Progenitor cell of endocrine pancreas (in vitro differentiated cells): Measurements from ENCODE around the gene DNAJB9. TPM values are rescaled to one million over a fixed set of nuclear protein-coding genes. Genes with fewer than 3 reads are reported as not detected.

Experiments used
- DNase-seq: peaks from one replicate; pipeline ENCODE4 v3.0.0; 2021; ENCODE audit warnings: low spot score; ENCODE audit not compliant: unreplicated experiment
- H3K27ac Mint-ChIP-seq: 2 replicates; pipeline ENCODE4 v1.8.0; 2021; ENCODE audit warnings: mild to moderate bottlenecking, moderate library complexity, mixed read lengths
- H3K27me3 Mint-ChIP-seq: 2 replicates; pipeline ENCODE4 v1.8.0; 2021; ENCODE audit warnings: mixed read lengths
- H3K36me3 Mint-ChIP-seq: 2 replicates; pipeline ENCODE4 v1.8.0; 2022; ENCODE audit warnings: mixed read lengths; ENCODE audit not compliant: insufficient read depth
- H3K4me1 Mint-ChIP-seq: 2 replicates; pipeline ENCODE4 v1.8.0; 2021; ENCODE audit warnings: low read depth, mixed read lengths
- H3K4me3 Mint-ChIP-seq: 2 replicates; pipeline ENCODE4 v1.8.0; 2021; ENCODE audit warnings: low read depth, mild to moderate bottlenecking, moderate library complexity, mixed read lengths
- H3K9me3 Mint-ChIP-seq: 2 replicates; pipeline ENCODE4 v1.8.0; 2021; ENCODE audit warnings: low read depth, mixed read lengths
- total RNA-seq: library from RNA; stranded (reverse); gene quantifications from 2 replicates; pipeline ENCODE4 v1.2.1, GENCODE V29; 2021
- TF ChIP-seq, protein P1 (sequence below): fragments of 200-600 bp; sonication (generic); IDR thresholded peaks from one replicate; pipeline ENCODE4 v1.5.0; 2021; ENCODE audit warnings: antibody characterized with exemption, mild to moderate bottlenecking; ENCODE audit not compliant: unreplicated experiment

The DNAJB9 gene
- total RNA-seq, 1 donor from 2014 or later = 19.5 TPM

DNA sequence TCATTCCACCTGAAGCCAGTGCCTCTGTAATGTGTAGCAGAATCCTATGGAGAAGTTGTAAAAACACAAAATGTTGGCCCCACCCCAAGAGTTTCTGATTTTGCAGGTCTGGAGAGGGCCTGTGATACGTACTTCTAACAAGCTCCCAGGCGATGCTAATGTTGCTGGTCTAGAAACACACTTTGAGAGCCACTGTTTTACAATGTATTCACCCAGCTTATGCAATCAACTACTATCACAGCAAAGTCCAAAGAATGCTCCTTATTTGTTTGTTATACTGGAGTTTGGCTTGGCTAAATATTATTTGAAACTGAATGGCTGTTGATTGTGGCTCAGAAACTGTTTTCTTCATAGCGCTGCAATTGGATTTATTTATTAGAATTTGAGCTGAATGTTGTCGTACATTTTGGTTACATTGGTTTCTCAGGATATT is 44.3 kb downstream of the DNAJB9 start:
- Mint-ChIP-seq H3K4me3 (no peak overlapping the region), H3K27ac (peak overlapping the region; percentile 60), H3K4me1 (peaks cover 16% of the 10 kb centered on the region), H3K9me3 (no peaks in the 10 kb centered on the region), H3K36me3 (no peaks in the 10 kb centered on the region), H3K27me3 (peaks cover 34% of the 10 kb centered on the region)
- DNase-seq = no peak
- TF ChIP-seq, protein P1, sequence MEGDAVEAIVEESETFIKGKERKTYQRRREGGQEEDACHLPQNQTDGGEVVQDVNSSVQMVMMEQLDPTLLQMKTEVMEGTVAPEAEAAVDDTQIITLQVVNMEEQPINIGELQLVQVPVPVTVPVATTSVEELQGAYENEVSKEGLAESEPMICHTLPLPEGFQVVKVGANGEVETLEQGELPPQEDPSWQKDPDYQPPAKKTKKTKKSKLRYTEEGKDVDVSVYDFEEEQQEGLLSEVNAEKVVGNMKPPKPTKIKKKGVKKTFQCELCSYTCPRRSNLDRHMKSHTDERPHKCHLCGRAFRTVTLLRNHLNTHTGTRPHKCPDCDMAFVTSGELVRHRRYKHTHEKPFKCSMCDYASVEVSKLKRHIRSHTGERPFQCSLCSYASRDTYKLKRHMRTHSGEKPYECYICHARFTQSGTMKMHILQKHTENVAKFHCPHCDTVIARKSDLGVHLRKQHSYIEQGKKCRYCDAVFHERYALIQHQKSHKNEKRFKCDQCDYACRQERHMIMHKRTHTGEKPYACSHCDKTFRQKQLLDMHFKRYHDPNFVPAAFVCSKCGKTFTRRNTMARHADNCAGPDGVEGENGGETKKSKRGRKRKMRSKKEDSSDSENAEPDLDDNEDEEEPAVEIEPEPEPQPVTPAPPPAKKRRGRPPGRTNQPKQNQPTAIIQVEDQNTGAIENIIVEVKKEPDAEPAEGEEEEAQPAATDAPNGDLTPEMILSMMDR = no peak

DNA sequence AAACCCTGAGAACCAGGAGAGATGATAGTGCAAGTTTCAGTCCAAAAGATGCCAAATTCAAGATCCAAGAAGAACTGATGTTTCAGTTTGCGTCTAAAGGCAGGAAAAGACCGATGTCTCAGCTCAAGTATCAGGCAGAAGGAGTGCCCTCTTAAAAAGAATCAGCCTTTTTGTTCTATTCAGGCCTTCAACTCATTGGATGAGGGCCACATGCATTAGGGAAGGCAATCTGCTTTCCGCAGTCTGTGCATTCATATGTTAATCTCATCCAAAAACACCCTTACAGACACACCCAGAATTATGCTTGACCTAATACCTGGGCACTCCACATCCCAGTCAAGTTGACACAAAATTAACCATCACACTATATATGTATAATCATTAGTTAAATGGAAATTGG is 45.2 kb downstream of the DNAJB9 start:
- Mint-ChIP-seq H3K27me3 (peaks cover 28% of the 10 kb centered on the region), H3K9me3 (no peaks in the 10 kb centered on the region), H3K4me3 (no peak overlapping the region), H3K4me1 (peaks cover 16% of the 10 kb centered on the region), H3K27ac (no peak overlapping the region), H3K36me3 (no peaks in the 10 kb centered on the region)
- no peak for DNase-seq
- TF ChIP-seq, protein P1 = no peak

DNA sequence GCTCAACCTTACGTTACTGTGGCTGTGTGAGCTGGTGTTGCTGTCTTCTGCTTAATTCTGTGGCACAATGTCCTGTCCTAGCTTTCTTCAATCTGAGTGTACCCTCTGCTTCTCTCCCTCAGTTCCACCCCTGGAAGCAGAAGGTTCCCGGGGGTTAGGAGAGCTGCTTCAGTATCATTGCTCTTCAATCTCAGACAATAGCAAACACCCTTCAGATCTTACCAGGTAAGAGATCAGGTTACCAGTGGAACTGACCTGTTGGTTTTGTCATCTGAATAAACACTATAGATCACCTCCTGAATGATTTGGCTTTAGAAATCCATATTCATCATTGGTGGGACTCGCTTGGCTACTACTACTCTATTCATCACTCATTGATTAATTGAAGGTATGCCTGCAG is 48.4 kb downstream of the DNAJB9 start:
- TF ChIP-seq, protein P1 = no peak
- Mint-ChIP-seq H3K36me3 (no peaks in the 10 kb centered on the region), H3K27ac (no peak overlapping the region), H3K27me3 (peaks cover 23% of the 10 kb centered on the region), H3K4me3 (no peak overlapping the region), H3K9me3 (no peaks in the 10 kb centered on the region), H3K4me1 (peaks cover 14% of the 10 kb centered on the region)
- DNase-seq = no peak

DNA sequence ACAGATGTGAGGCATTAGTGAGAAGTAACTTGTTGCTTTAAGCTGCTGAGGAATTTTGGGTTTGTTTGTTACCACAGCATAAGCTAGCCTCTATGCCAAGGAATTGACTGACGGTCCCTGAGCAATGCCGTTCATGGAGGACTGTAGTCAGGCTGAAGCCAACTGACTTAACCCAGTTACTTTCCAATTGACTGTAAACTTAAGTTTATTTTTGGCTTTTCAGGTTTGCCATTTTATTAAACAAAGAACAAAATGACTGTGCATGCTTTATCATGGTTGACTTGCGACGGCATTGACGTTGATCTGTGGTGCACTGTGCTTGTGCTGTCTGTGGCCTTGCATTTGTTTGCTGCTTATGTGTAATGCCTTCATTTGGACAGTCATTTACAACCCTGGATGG is 53.5 kb downstream of the DNAJB9 start:
- no peak overlapping the region for H3K27ac Mint-ChIP-seq
- H3K4me3 Mint-ChIP-seq = no peak overlapping the region
- H3K36me3 Mint-ChIP-seq = no peaks in the 10 kb centered on the region
- H3K27me3 Mint-ChIP-seq = peaks cover 28% of the 10 kb centered on the region
- no peaks in the 10 kb centered on the region for H3K4me1 Mint-ChIP-seq
- H3K9me3 Mint-ChIP-seq = no peaks in the 10 kb centered on the region
- no peak for DNase-seq
- TF ChIP-seq, protein P1 = no peak

Other genes with a start within 250 kb of the DNAJB9 start
- 19.2 and 19.9 TPM in 2 replicates for gene NRCAM, start 113.4 kb upstream of the DNAJB9 start, total RNA-seq
- 17.1 TPM in 2 replicates for gene PNPLA8, start 43.7 kb upstream of the DNAJB9 start, total RNA-seq
- gene THAP5, start 168 bp upstream of the DNAJB9 start, total RNA-seq = 19.4 and 21.4 TPM in 2 replicates